Smooth muscle cell (in vitro differentiated cells): ENCODE results near the gene NDUFAF5. TPM values are rescaled to one million over a fixed set of nuclear protein-coding genes. Genes with fewer than 3 reads are reported as not detected.

Experiments used
- DNase-seq: peaks from one replicate; lab custom pipeline; 2025; ENCODE audit not compliant: unreplicated experiment; lab: John Stamatoyannopoulos, UW
- H2AFZ ChIP-seq: fragments of 200-600 bp; sonication (generic); 2 replicates; pipeline ENCODE4 v1.6.0; 2016; ENCODE audit warnings: antibody characterized with exemption, low read depth, mild to moderate bottlenecking
- H3F3A ChIP-seq: fragments of 200-600 bp; sonication (generic); 2 replicates; pipeline ENCODE4 v1.6.0; 2017; ENCODE audit warnings: antibody characterized with exemption, low read depth
- H3K27ac ChIP-seq: fragments of 200-600 bp; sonication (generic); 2 replicates; pipeline ENCODE4 v1.5.1; 2016; ENCODE audit warnings: low read depth, mild to moderate bottlenecking
- H3K27me3 ChIP-seq: fragments of 200-600 bp; sonication (generic); 2 replicates; pipeline ENCODE4 v1.6.1; 2016; ENCODE audit warnings: low read depth, mild to moderate bottlenecking
- H3K36me3 ChIP-seq: fragments of 200-600 bp; sonication (generic); 2 replicates; pipeline ENCODE4 v1.5.1; 2016; ENCODE audit warnings: low read depth
- H3K4me1 ChIP-seq: fragments of 200-600 bp; sonication (generic); 2 replicates; pipeline ENCODE4 v1.5.1; 2016; ENCODE audit warnings: low read depth
- H3K4me2 ChIP-seq: fragments of 200-600 bp; sonication (generic); 2 replicates; pipeline ENCODE4 v1.6.0; 2016; ENCODE audit warnings: mild to moderate bottlenecking
- H3K4me3 ChIP-seq: fragments of 200-600 bp; sonication (generic); 2 replicates; pipeline ENCODE4 v1.5.1; 2016; ENCODE audit warnings: mild to moderate bottlenecking
- H3K79me2 ChIP-seq: fragments of 200-600 bp; sonication (generic); 2 replicates; pipeline ENCODE4 v1.6.0; 2016; ENCODE audit warnings: low read depth, mild to moderate bottlenecking
- H3K9ac ChIP-seq: fragments of 200-600 bp; sonication (generic); 2 replicates; pipeline ENCODE4 v1.6.0; 2016; ENCODE audit warnings: low read depth
- H3K9me3 ChIP-seq: fragments of 200-600 bp; sonication (generic); replicated peaks from 2 replicates; pipeline ENCODE4 v1.5.1; 2016; ENCODE audit warnings: low read depth
- H4K20me1 ChIP-seq: fragments of 200-600 bp; sonication (generic); 2 replicates; pipeline ENCODE4 v1.6.0; 2016; ENCODE audit warnings: low read depth
- CTCF ChIP-seq: fragments of 200-600 bp; sonication (generic); IDR thresholded peaks from 2 replicates; pipeline ENCODE4 v1.5.1; 2017; ENCODE audit warnings: borderline replicate concordance, mild to moderate bottlenecking, antibody characterized with exemption; ENCODE audit not compliant: insufficient read depth, poor library complexity, severe bottlenecking
- WGBS: methylation state at CpG from one replicate; pipeline ENCODE4 v1.1.7; 2016; ENCODE audit warnings: low lambda C conversion rate; 5-methylcytosine and 5-hydroxymethylcytosine counted together
- polyA plus RNA-seq: library from polyadenylated mRNA; unstranded; fragments of >200 nt; fragmentation: Nextera tagmentation; extraction: Ambion mirVana; gene quantifications from 2 replicates; pipeline ENCODE4 v1.2.1, GENCODE V29; 2016
- total RNA-seq: library from RNA; depleted of rRNA; stranded (reverse); fragments of >200 nt; gene quantifications from 2 replicates; pipeline ENCODE4 v1.2.3, GENCODE V29; 2014

NDUFAF5 gene
- total and polyA plus RNA-seq, 2 experiments from 2014 or later, result 15.1 to 23.7 TPM

- 89% methylated on average over 2 of the region's 2 CpGs for WGBS
- no peak for TF ChIP-seq CTCF
- no peak overlapping the region for H3K27ac ChIP-seq
- DNase-seq, result no peak
- no peak overlapping the region for H2AFZ ChIP-seq
- H4K20me1 ChIP-seq, result no peaks in the 10 kb centered on the region
- H3K4me3 ChIP-seq, result no peak overlapping the region
- no peaks in the 10 kb centered on the region for H3F3A ChIP-seq
- no peaks in the 10 kb centered on the region for H3K27me3 ChIP-seq
- peaks cover 10% of the 10 kb centered on the region for H3K36me3 ChIP-seq
- no peaks in the 10 kb centered on the region for H3K9me3 ChIP-seq
- no peak overlapping the region for H3K4me2 ChIP-seq
- no peak overlapping the region for H3K9ac ChIP-seq
- H3K79me2 ChIP-seq, result no peaks in the 10 kb centered on the region
- H3K4me1 ChIP-seq, result no peaks in the 10 kb centered on the region
These were observed 39.0 kb upstream of the NDUFAF5 start for GRCh38 chr20:13745784-13746183.

GRCh38 chr20:13749811-13750210, 35.0 kb upstream of the NDUFAF5 start:
- Histone ChIP-seq H3K9me3 (no peaks in the 10 kb centered on the region), H3K36me3 (no peaks in the 10 kb centered on the region), H3F3A (no peaks in the 10 kb centered on the region), H3K27me3 (no peaks in the 10 kb centered on the region), H3K4me3 (no peak overlapping the region), H2AFZ (no peak overlapping the region), H3K27ac (no peak overlapping the region), H3K79me2 (no peaks in the 10 kb centered on the region), H4K20me1 (no peaks in the 10 kb centered on the region), H3K4me2 (no peak overlapping the region), H3K9ac (no peak overlapping the region), H3K4me1 (no peaks in the 10 kb centered on the region)
- no peak for DNase-seq
- no peak for TF ChIP-seq CTCF
- WGBS, result 96% methylated on average over 3 of the region's 3 CpGs

- Histone ChIP-seq H3F3A (no peaks in the 10 kb centered on the region), H3K79me2 (no peaks in the 10 kb centered on the region), H2AFZ (no peak overlapping the region), H3K4me3 (no peak overlapping the region), H3K9ac (no peak overlapping the region), H4K20me1 (no peaks in the 10 kb centered on the region), H3K27ac (no peak overlapping the region), H3K36me3 (peaks cover 1% of the 10 kb centered on the region), H3K9me3 (no peaks in the 10 kb centered on the region), H3K4me1 (no peaks in the 10 kb centered on the region), H3K4me2 (no peak overlapping the region), H3K27me3 (no peaks in the 10 kb centered on the region)
- 95% methylated on average over 2 of the region's 2 CpGs for WGBS
- DNase-seq, result no peak
- TF ChIP-seq CTCF, result no peak
These were observed 31.3 kb upstream of the NDUFAF5 start for GRCh38 chr20:13753436-13754036.

GRCh38 chr20:13755809-13756208, 29.0 kb upstream of the NDUFAF5 start:
- Histone ChIP-seq H3K4me1 (no peaks in the 10 kb centered on the region), H3K9ac (no peak overlapping the region), H3K27me3 (no peaks in the 10 kb centered on the region), H3F3A (no peaks in the 10 kb centered on the region), H3K36me3 (peaks cover 13% of the 10 kb centered on the region), H3K4me3 (no peak overlapping the region), H3K9me3 (no peaks in the 10 kb centered on the region), H3K27ac (no peak overlapping the region), H3K4me2 (no peak overlapping the region), H3K79me2 (no peaks in the 10 kb centered on the region), H2AFZ (no peak overlapping the region), H4K20me1 (no peaks in the 10 kb centered on the region)
- whole genome bisulfite sequencing, result 98% methylated on average over 5 of the region's 5 CpGs
- TF ChIP-seq CTCF, result no peak
- DNase-seq, result no peak
